HG02943 (cell line): ENCODE data around the gene ARSB.
"Not testable (repeated sequence)": the region's sequence is repeated elsewhere in the genome, so short reads cannot be mapped to it uniquely, and the experiment has no call there.

Experiments
- ATAC-seq: cut with Tn5 transposase; IDR thresholded peaks from one replicate; pipeline ENCODE4 v1.9.1; 2021; ENCODE audit warnings: mild to moderate bottlenecking, low read depth, moderate library complexity; ENCODE audit not compliant: unreplicated experiment

Gene ARSB

GRCh38 chr5:78785454-78785853, 199.7 kb downstream of the ARSB start:
- no peak for ATAC-seq

GRCh38 chr5:78783434-78784130, 201.5 kb downstream of the ARSB start:
- no peak for ATAC-seq

- no peak for ATAC-seq
These were observed 202.4 kb downstream of the ARSB start for GRCh38 chr5:78782728-78783127.

- ATAC-seq: no peak
These were observed 203.4 kb downstream of the ARSB start for GRCh38 chr5:78781611-78782286.

GRCh38 chr5:78779771-78780616, 205.1 kb downstream of the ARSB start:
- ATAC-seq: no peak

- ATAC-seq: no peak
These were observed 205.8 kb downstream of the ARSB start for GRCh38 chr5:78779262-78779661.

GRCh38 chr5:78778538-78778937, 206.6 kb downstream of the ARSB start:
- ATAC-seq: no peak

GRCh38 chr5:78777901-78778300, 207.2 kb downstream of the ARSB start:
- ATAC-seq: no peak

GRCh38 chr5:78776637-78777036, 208.5 kb downstream of the ARSB start:
- ATAC-seq: no peak

- ATAC-seq: no peak
These were observed 211.5 kb downstream of the ARSB start for GRCh38 chr5:78773655-78774054.

- ATAC-seq: no peak
These were observed 213.6 kb downstream of the ARSB start for GRCh38 chr5:78771260-78772205.

GRCh38 chr5:78768781-78769380, 216.2 kb downstream of the ARSB start:
- ATAC-seq: no peak

- no peak for ATAC-seq
These were observed 218.7 kb downstream of the ARSB start for GRCh38 chr5:78766412-78766762.

- no peak for ATAC-seq
These were observed 219.2 kb downstream of the ARSB start for GRCh38 chr5:78765756-78766411.

GRCh38 chr5:78765116-78765515, 220.0 kb downstream of the ARSB start:
- ATAC-seq: no peak

- ATAC-seq: no peak
These were observed 221.4 kb downstream of the ARSB start for GRCh38 chr5:78763659-78764189.

GRCh38 chr5:78762743-78763142, 222.4 kb downstream of the ARSB start:
- ATAC-seq: not testable (repeated sequence)

- ATAC-seq: no peak
These were observed 223.3 kb downstream of the ARSB start for GRCh38 chr5:78761840-78762239.

GRCh38 chr5:78760770-78761169, 224.3 kb downstream of the ARSB start:
- no peak for ATAC-seq
